LNCaP clone FGC (cell line): Measurements from ENCODE around the gene DGLUCY.

Experiments
- DNase-seq: peaks from one replicate; pipeline ENCODE4 v3.0.0-alpha.2; 2011; ENCODE audit warnings: low read depth
- H3K4me3 ChIP-seq: 2 replicates; pipeline ENCODE4 v1.5.1; 2011; ENCODE audit warnings: mild to moderate bottlenecking, low read depth, low read length, control low read depth
- CTCF ChIP-seq: IDR thresholded peaks from 2 replicates; pipeline ENCODE4 v1.5.1; 2012; ENCODE audit warnings: mild to moderate bottlenecking; ENCODE audit not compliant: control insufficient read depth, insufficient read depth; ENCODE audit errors: extremely low read depth

Gene DGLUCY

DNA sequence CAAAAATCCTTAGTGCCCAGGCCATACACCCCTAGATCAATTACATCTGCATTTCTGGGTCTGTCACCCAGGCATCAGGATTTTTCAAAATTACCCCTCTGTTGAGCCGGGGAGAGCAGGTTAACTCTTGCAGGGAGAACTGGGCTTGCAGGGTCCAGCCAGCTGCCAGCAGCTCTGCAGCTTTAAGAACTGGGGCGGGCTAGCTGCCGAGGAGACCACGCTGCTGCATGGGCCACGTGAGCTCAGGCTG, at the start of gene DGLUCY:
Gene DGLUCY, plus strand, starts transcription at position 245 of the 250 bp plus-strand sequence. CDS start 46,222 bp downstream, outside the sequence.
- TF ChIP-seq CTCF, result no peak
- no peak for DNase-seq
- peak within 1 kb of the TSS; percentile 55 for H3K4me3 ChIP-seq

DNA sequence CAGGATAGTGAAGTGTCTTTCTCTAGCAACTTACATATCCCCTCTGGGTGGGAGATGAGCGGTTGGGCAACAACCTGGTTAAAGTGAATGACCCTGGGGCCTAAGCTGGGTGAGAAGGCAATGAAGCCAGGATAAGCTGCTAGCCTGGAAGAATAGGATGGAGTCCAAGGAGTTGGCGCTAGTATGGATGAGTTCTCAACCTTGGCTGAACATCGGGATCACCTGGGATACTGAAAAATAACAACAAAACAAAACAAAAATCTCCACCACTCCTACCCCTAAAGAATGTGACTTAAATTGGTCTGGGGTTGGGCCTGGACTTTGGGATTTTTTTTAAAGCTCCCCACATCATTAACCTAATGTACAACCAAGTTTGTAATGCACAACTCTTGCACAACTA, 48.6 kb upstream of the DGLUCY start:
- no peak for TF ChIP-seq CTCF
- no peak for DNase-seq
- H3K4me3 ChIP-seq, result no peak overlapping the region

DNA sequence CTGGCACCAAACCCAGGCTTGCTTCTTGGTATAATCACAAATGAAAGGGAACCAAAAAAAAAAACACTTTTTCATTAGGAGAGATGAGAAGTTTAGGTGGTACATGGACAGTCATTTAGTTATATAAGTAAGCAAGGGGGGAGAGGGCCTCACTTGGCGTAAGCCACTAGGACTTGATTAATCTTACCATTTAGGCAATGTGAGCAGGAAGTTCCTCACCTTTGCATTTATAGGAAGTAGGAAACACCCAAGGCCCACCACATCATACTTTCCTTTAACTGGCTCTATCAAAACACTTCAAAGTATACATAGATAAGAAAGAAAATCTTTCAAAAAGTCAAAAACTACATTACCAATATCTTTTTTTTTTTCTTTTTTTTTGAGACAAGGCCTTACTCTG, 46.7 kb upstream of the DGLUCY start:
- no peak for TF ChIP-seq CTCF
- no peak for DNase-seq
- H3K4me3 ChIP-seq, result no peak overlapping the region

DNA sequence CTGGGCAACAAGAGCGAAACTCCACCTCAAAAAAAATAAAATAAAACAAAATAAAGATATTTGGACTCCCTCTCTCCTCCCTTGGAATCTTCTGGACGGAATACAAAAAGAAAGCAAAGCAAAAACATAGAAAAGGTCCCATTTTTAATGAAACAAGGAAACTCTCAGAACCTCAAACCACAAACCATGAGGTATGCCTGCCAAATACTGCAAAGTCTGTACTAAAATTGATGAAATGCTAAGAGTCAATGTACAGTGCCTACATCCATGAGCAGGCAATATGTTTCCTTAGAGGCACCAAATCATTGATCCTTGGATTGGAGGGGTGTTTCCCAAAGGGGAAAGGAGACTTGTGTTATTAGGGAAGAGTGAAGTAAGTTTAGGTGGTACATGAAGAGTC, 45.2 kb upstream of the DGLUCY start:
- no peak overlapping the region for H3K4me3 ChIP-seq
- no peak for TF ChIP-seq CTCF
- no peak for DNase-seq

- TF ChIP-seq CTCF, result no peak
- no peak overlapping the region for H3K4me3 ChIP-seq
- DNase-seq, result no peak
These were observed 43.3 kb upstream of the DGLUCY start for GRCh38 chr14:91070572-91070971.

DNA sequence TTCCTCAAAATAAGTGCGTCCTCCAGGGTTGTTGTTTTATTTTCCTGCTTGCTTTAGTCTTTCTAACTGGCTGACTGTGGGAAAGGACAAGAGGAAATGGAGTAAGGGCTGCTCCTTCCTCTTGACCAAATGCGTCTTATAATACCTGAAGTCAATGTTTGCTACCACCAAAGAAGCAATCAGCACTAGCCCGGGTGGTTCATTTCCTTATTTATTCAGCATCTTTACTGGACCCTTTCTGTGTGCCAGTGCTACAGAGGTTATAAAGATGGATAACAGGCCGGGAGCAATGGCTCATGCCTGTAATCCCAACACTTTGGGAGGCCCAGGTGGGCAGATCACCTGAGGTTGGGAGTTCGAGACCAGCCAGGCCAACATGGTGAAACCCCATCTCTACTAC, 38.3 kb upstream of the DGLUCY start:
- no peak overlapping the region for H3K4me3 ChIP-seq
- DNase-seq, result peak; percentile 21
- TF ChIP-seq CTCF, result no peak

- DNase-seq, result no peak
- no peak for TF ChIP-seq CTCF
- no peak overlapping the region for H3K4me3 ChIP-seq
These were observed 35.7 kb upstream of the DGLUCY start for GRCh38 chr14:91078095-91078737.
